Stimulated activated CD4-positive, alpha-beta T cell treated with anti-CD3 and anti-CD28 coated beads, Interleukin-4, amount 100 ng/mL, for 48 hours (primary cell): ENCODE data around the gene INO80E.
"Not testable (repeated sequence)": the region's sequence is repeated elsewhere in the genome, so short reads cannot be mapped to it uniquely, and the experiment has no call there.

ENCODE experiments used
- DNase-seq, 2 donors: peaks; one replicate each; pipeline ENCODE4 v3.0.0-alpha.2; 2020; ENCODE audit warnings: low read depth in 2 of 2

INO80E gene, protein sequence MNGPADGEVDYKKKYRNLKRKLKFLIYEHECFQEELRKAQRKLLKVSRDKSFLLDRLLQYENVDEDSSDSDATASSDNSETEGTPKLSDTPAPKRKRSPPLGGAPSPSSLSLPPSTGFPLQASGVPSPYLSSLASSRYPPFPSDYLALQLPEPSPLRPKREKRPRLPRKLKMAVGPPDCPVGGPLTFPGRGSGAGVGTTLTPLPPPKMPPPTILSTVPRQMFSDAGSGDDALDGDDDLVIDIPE

DNA sequence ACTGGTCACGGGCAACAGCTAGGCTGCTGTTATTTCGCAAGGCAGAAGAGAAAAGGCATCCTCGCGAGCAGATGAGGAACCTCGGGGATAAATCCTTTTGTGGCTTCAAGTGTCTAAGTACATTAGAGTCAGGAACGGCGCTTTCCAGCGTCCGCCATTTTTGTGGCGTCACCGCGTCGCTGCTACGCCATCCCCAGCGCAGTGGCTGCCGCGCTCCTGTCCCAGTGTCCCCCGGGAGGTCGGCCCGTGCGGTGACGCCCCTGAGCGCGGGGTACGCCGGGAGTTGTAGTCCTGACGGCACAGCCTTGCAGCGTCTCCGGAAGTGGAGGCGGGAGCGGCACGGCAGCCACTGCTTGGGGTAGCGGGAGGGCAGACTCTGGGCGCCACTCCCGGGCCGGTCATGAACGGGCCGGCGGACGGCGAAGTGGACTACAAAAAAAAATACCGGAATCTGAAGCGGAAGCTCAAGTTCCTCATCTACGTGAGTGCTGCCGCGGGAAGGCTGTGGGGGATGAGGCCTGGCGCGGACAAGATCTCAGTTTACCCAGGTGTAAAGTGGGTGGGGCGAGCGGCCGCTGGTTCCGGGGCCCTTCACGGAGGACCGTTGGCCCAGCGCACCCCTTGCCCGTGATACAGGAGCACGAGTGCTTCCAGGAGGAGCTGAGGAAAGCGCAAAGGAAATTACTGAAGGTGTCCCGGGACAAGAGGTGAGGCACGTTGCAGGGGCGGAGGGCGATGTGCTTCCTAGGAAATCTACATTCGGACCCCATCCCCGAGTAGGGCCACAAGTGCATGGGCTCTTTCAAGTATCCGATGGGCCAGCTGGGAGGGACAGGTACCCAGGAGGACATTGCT is at the start of gene INO80E:
Gene INO80E (plus strand): TSS at position 331 of the 855 bp plus-strand sequence. CDS start 70 bp downstream, at position 401.
- peak; percentile 99 for DNase-seq

DNA sequence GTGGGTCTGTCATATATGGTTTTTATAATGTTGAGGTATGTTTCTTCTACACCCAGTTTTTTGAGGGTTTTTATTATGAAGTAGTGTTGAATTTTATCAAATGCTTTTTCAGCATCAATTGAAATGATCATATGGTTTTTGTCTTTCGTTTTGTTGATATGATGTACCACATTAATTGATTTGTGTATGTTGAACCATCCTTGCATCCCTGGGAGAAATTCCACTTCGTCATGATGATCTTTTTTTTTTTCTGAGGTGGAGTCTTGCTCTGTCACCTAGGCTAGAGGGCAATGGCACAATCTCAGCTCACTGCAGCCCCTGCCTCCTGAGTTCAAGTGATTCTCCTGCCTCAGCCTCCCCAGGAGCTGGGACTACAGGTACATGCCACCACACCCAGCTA is 48.1 kb upstream of the INO80E start:
- DNase-seq = no peak

DNA sequence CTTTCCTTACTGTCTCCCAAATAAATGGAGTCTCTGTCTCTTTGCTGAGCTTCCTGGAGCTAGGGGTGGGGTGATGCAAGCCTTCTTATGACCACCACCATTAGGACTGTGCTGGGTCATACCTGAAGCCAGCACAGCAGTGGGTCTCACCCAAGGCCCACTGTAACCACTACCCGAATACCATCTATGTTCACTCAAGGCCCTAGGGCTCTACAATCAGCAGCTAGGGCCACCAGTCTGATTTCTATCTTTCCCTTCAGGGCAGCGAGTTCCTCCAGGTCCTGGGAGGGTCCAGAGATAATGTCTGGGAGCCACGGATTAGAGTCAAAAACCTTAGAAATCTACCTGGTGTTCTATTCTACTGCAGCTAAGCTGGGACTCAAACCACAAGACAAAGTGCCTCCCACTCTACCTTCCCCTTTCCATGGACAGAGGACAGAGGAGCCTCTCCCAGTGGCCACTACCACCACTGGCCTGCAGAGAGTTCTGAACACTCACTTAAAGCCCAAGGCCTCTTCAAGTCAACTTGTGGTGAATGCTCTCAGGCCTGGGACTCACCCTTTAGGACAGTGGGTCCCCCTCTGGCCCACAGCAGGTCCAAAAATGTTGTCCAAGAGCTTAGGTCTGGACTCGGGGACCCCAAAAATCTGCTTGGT is 45.1 kb upstream of the INO80E start:
- DNase-seq = no peak

DNA sequence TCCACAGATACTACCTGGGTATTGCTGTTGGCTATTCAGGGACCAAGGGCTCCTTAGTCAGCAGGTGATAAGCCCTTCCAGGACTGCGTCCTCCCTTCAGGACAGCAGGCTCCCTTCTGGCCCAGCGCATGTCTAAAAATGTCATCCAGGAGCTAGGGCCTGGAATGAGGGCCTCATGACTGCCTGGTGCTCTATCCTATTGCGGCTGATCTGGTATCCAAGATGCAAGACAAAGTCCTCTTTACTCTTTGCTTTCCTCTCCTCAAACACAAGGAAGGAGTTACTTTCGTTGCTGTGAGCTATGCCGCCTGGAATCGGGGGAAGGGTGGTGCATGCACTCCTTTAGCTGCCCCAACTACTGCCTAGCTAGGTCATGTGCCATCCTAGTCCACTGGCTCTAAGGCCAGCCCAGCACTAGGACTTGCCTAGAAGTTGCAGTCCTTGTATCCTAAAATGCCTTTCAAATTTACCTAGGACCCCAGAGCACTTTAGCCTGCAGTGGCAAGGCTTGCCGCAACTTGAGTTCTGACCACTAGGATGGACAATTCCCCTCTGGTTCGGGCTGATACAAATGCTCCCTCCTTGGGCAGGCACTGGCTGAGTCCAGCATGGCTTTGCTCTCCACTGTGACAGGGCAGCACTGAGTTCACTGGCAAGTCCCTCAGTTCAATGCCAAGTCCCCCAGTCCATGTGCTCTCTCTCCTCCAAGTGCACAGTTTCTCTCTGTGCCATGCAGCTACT is 44.2 kb upstream of the INO80E start:
- no peak for DNase-seq

DNA sequence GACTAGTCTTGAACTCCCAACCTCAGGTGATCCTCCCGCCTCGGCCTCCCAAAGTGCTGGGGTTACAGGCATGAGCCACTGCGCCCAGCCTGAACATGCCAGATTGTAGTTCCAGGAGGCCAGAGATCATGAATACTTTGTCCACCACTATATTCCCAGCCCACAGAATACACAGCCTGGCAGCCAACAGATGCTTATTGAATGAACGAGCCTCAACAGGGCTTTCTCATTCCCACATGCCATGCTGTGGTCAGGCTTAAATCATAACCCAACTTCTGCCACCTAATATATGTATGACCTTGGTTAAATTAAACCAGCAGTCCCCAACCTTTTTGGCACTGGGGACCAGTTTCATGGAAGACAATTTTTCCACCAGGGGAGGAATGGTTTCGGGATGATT is 37.3 kb upstream of the INO80E start:
- no peak for DNase-seq

DNA sequence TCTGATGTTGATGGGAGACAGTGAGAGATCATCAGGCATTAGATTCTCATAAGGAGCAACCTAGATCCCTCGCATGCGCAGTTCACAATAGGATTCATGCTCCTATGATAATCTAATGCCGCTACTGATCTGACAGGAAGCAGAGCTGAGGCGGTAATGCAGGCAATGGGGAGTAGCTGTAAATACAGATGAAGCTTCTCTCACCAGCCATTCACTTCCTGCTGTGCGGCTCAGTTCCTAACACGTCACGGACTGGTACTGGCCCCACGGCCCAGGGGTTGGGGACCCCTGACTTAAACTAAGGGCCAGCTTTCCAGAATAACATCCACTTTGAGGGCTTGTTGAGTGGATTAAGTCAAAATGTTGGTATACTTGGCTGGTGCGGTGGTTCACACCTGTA is 36.7 kb upstream of the INO80E start:
- no peak for DNase-seq

DNA sequence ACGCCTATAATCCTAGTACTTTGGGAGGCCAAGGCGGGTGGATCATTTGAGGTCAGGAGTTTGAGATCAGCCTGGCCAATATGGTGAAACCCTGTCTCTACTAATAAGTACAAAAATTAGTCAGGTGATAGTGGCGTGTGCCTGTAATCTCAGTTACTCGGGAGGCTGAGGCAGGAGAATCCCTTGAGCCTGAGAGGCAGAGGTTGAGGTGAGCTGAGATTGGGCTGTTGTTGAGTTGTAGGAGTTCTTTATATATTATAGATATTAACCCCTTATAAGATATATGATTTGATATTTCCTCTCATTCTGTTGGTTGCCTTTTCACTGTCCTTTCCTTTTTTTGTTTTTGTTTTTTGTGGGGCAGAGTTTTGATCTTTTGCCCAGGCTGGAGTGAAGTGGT is 36.2 kb upstream of the INO80E start:
- DNase-seq = not testable (repeated sequence)

DNA sequence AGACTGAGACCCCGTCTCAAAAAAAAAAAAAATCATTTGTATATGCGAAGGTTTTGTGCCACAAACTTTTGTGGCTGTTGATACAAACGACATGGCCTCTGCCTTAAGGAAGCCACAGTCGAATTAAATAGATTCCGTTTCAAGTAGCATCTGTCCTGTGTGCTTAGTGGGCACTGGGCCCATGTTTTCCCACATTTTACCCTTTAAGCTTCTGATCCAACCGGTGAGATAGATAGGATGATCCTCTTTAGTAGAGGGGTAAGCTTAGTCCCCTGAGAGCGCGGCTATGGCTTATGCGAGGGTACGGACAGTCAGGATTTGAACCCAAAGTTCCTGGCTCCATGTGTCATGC is 34.9 kb upstream of the INO80E start:
- no peak for DNase-seq

DNA sequence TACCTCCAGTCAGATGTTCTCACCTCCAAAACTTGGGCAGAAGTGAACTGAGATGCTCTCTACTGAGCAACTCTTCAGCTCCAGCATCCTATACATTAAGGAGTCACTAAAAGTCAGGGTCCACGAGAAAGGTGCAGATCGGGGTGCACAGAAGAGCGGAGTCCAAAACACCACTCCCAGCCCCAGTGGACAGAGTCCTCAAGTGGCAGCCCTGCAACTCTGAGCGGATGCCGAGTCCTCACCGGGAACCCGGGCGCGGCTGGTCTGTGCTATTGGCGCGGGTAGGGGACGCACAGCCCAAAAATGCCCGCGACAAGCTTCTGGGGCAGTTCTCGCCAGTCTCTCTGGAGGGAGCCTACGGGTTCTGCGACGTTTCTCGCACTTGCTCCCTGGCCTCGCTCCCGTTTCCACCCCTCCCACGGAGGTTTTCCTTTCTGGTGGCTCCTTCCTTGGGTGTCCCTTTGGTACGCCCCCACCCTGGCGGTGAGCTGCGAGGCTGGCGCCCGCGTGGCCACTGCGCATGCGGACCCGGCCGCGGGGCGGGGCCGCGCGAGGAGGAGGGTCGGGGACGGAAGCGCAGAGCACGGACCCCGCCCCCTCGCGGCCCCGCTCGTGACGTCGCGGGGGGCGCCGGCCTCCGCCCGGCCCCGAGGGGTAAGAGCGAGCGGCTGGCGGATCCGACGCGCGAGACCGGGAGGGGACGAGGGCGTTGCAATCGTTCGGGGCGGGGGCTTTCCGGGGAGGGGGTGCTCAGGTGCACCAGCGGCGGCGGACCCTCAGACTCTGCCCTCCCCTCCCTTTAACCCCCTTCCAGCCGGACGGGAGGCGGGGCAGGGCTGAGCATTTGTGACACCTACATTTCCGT is 34.3 kb upstream of the INO80E start, which contains the start of gene TMEM219:
Gene TMEM219 (plus strand): TSS at position 601 of the 865 bp plus-strand sequence. CDS start 1,065 bp downstream, outside the sequence.
- DNase-seq = peak; percentile 90 to 91

DNA sequence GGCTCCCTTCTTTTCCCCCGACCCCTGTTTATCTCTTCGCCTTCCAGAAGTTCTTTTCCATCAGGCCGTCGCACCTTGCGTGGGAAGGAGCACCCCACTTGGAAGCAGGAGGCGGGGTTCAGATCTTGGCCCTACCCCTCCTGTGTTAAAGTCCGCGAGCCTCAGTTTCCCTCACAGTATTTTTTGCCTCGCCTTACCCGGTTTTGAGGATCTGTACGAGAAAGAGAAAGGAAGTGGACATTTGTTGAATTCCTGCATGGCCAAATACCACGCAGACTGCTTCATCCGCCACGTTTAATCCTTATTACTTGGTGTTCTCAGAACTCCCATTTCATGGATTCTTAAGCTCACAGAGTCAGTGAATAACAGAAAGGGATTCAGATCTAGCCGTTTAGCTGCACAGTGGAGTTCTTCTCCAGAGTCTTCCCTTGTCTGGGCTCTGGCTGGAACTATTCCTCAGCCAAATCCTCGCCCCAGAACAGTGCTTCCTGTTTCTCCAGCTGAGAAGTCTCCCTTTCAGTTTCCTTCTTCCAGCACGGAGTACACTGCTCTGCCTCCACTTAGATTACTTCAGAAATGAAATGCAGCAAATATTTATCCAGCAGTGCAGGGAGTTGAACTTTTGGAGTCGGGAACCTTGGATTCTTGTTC is 33.6 kb upstream of the INO80E start:
- no peak for DNase-seq

DNA sequence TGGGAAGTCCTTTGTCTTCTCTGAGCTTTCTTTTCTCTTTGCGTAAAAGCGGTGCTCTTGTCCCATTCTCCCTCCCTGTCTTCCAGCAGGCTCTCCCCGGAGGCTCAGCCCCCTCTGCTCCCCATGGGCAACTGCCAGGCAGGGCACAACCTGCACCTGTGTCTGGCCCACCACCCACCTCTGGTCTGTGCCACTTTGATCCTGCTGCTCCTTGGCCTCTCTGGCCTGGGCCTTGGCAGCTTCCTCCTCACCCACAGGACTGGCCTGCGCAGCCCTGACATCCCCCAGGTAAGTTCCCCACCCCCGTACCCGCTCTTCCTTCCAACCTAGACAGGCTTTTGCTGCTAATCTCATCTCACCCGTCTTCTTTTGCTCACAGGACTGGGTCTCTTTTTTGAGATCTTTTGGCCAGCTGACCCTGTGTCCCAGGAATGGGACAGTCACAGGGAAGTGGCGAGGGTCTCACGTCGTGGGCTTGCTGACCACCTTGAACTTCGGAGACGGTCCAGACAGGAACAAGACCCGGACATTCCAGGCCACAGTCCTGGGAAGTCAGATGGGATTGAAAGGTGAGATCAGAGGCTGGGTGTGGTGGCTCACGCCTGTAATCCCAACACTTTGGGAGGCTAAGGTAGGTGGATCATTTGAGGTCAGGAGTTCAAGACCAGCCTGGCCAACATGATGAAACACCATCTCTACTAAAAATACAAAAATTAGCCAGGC is 32.9 kb upstream of the INO80E start:
- DNase-seq = no peak

DNA sequence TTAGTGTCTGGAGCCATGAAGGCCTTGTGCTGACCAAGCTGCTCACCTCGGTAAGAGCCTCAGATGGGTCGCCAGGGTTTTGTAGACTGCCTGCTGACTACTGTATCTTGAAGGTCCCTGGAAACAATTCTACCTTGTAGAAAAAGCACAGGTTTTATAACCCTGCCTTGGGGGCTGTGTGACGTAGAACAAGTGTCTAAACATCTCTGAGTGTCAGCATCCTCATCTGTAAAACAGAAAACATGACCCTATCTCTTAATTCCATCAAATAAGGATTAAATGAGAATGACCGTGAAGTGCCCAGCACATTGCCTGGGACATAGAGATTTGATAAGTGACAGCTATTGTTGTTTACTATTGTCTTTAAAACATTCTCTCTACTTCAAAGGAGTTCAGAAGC is 27.8 kb upstream of the INO80E start:
- DNase-seq = no peak

DNA sequence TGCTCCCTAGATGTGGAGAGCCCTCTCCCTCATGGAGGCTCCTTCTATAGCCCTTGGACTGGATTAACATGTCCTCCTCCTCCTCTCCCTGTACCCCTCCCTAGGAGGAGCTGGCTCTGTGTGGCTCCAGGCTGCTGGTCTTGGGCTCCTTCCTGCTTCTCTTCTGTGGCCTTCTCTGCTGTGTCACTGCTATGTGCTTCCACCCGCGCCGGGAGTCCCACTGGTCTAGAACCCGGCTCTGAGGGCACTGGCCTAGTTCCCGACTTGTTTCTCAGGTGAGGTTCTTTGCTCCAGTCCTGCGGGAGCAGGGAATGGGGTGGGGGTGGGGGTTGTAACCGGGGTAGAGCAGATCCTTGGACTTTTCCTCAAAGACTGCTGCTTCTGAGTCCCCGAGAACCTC is 24.7 kb upstream of the INO80E start:
- no peak for DNase-seq

DNA sequence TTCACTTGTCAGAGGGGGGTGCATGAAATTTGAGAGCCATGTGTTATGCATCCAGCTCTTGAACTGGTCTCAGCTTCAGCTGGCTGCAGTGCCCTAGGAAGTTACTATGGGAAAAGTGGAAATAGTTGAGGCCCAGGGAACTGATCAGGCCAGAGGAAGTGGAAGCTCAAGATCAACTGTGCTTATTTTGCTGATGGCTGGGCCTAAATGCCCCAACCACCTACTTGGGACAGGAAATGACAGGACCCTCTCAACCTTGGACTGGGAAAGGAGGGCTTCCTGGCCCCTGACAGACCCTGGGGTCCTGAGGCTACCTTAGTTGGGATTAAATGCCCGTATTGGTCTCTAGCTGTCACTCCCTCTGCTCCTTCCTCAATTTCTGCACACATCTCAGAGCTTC is 23.5 kb upstream of the INO80E start:
- DNase-seq = no peak

DNA sequence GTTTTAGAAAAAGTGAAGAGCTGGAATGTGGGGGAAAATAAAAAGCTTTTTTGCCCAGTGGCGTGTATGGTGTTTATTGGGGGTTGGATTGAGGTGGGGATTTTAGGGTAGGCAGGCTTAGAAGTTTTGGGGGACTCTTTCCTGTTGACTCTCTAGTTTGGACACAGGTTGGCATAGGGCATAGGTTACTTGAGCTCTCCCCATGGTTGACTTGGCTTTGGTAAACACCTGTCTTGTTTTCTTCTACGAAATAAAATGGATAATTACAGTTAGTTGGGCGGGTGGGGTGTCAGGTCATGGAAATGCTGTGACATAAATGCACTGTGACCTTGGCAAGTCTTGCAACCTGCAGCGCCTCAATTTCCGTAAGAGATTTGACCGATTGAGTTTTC is 23.1 kb upstream of the INO80E start:
- no peak for DNase-seq

DNA sequence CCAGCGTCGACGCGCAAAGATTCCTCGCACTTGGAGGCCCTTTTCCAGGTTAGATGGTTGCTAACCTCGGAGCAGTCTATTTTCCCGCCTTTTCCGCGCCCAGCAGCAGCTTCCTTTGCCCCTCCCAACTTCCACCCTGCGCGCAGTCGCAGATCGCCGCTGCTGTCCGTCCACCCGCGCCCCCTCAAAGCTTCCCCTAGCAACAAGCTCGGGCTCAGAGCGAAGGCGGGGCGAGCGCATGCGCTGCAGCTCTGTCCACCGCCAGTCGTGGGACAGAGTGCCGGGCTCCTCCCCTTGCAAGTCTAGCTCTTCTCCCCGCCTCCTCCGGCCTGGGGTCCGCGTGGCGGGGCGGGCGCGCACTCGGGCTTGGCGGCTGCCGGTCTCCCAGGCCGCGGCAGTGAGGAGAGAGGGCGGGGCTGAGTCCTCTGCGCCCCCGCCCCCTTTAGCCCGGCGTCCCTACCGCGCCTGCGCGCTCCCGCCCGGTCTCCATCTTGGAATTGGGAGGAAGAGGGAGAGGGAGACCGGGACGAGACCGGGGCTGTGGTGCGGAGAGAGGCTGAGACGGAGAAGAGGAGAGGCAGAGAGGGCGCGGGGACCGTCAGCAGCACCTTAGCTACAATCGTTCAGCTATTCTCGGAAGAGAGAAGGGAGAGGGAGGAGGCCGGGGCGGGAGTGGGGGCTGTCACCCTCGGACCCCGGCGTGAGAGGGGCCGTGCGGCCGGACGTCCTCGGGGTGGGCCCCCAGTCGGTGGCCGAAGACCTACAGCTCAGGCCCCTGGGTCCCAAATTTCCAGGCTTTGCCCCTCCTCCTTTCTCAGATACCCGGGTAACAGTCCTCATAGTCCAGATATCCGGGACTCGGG is 22.4 kb upstream of the INO80E start, which contains the start of gene TAOK2:
Gene TAOK2 (plus strand): TSS at position 485 of the 863 bp plus-strand sequence. CDS start 3,905 bp downstream, outside the sequence.
- peak; percentile 93 to 96 for DNase-seq

DNA sequence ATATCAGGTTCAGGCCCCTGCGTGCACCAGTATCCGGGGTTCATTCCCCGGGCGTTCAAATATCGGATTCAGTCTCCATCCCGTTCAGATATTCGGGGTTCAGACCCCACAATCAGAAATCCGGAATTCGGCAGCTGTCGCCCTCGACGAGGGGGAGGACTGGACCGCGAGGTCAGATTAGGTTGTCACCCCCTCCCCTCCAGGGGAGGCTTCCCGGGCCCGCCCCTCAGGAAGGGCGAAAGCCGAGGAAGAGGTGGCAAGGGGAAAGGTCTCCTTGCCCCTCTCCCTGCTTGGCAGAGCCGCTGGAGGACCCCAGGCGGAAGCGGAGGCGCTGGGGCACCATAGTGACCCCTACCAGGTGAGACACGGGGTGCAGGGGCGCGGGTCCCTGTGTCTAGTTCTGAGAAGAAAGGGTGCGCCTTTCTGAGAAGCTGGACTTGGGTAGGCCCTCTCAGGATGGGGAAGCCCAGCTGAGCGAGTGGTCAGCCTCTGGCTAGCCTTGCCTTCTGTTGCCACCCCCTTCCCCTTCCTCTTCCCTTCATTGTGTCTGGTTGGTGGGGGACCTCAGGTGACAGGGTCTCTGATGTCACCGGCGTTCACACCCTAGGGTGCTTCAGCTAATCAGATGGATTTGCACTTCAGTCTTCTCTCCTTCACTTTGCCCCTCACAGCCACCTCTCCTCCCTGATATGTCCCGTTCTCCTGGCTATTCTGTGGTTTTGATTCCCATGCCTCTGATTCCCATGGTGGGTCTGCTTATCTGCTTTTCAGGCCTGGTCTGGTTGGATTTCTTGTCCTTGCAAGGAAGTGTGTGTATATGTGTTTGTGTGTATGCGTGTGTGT is 21.5 kb upstream of the INO80E start:
- DNase-seq = no peak

DNA sequence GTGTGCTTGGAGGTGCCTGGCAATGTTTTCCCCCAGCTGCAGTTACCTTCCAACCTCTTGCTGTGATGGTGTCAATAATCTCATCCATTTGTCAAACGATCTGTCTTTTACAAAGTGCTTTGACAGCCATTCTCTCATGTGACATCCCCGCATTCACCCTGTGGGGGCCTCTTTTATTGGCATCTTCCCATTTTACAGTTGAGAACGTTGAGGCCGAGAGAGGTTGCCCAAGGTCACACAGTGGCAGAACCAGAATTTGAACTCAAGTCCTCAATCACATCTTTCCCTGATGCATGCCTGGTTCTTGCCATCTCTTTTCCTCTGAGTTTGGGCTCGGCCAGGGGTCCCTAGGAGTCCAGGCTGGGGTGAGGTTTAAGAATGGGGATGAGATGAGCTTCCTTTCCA is 20.9 kb upstream of the INO80E start:
- no peak for DNase-seq
